Adrenal gland (tissue), 12 donors: ENCODE data around the gene BCAR1. TPM values are rescaled to one million over a fixed set of nuclear protein-coding genes. Genes with fewer than 3 reads are reported as not detected.

Experiments
- DNase-seq, 7 donors: peaks; one replicate each; pipeline ENCODE4 v3.0.0-alpha.2; 2019 to 2020
- H3K27ac ChIP-seq, 5 donors: fragments of 200-600 bp; sonication (generic) in 4 of 5; 1 replicate in 3 of 5; 2 replicates in 2 of 5; pipeline versions ENCODE4 v1.5.1 to v1.8.0; 2016 to 2020; ENCODE audit warnings: mild to moderate bottlenecking in 1 of 5
- H3K27me3 ChIP-seq: fragments of 200-600 bp; 2 replicates; pipeline ENCODE4 v1.8.0; 2021
- H3K36me3 ChIP-seq, 2 donors: fragments of 200-600 bp; replicated peaks in 1 of 2; 1 replicate in 1 of 2; 2 replicates in 1 of 2; pipeline versions ENCODE4 v1.5.1 to v1.8.0; 2018 to 2022
- H3K4me1 ChIP-seq, 2 donors: fragments of 200-600 bp; replicated peaks in 1 of 2; 1 replicate in 1 of 2; 2 replicates in 1 of 2; pipeline versions ENCODE4 v1.5.1 to v1.8.0; 2018 to 2021
- H3K4me3 ChIP-seq, 4 donors: fragments of 200-600 bp; sonication (generic) in 3 of 4; one replicate each; pipeline ENCODE4 v1.5.1; 2016 to 2018
- H3K9me3 ChIP-seq, 3 donors: fragments of 200-600 bp; sonication (generic) in 1 of 3; replicated peaks in 1 of 3; 1 replicate in 2 of 3; 2 replicates in 1 of 3; pipeline versions ENCODE4 v1.5.1 to v1.8.0; 2016 to 2021
- POLR2A ChIP-seq, 2 donors: fragments of 450-650 bp; IDR thresholded peaks; one replicate each; pipeline ENCODE4 v1.6.1; 2017; ENCODE audit warnings: antibody characterized with exemption in 2 of 2, mild to moderate bottlenecking in 2 of 2, moderate library complexity in 1 of 2
- WGBS, 4 donors: extraction: QIAGEN DNeasy Blood & Tissue Kit in 2 of 4; methylation state at CpG; one replicate each; pipeline versions ENCODE4 v1.1.5 to v1.1.7; 2013 to 2017; 5-methylcytosine and 5-hydroxymethylcytosine counted together
- intact Hi-C, 2 donors: fragments of 100-400 bp; cut with DNase I; formaldehyde crosslinking; loops; one replicate each; pipeline versions ENCODE4 v1.14.1 to v1.15.0; 2022 to 2023
- polyA plus RNA-seq, 3 donors: library from polyadenylated mRNA; stranded (reverse); fragments of 200-250 nt in 2 of 3; fragments of 350-450 nt in 1 of 3; fragmentation: Illumina TruSeq in 1 of 3; extraction: RNeasy Lipid Tissue Mini Kit (QIAGEN cat#74804) in 1 of 3; gene quantifications; one replicate each; pipeline ENCODE4 v1.2.3, GENCODE V29; 2013 to 2014
- total RNA-seq, 9 donors: library from RNA; depleted of rRNA in 4 of 9; stranded (reverse); fragments of >200 nt in 4 of 9; fragments of 120-200 nt in 1 of 9; fragmentation: NEBNext Ultra II Directional in 1 of 9; extraction: Animal tissue kit (Norgen Biotek cat#: 25700) in 1 of 9; gene quantifications; one replicate each; pipeline versions ENCODE4 v1.1.0 to v1.2.4, GENCODE V29; 2013 to 2023
- TF ChIP-seq, protein P1 (sequence below), 6 experiments: fragments of 450-650 bp in 4 of 6; fragments of 200-600 bp in 2 of 6; sonication (generic) in 1 of 6; IDR thresholded peaks; 1 replicate in 5 of 6; 2 replicates in 1 of 6; pipeline versions ENCODE4 v1.5.1 to v1.8.0; 2016 to 2021; ENCODE audit warnings: antibody characterized with exemption in 6 of 6, mild to moderate bottlenecking in 2 of 6, moderate library complexity in 1 of 6
- donor health status: healthy with polysubstance abuse.
- donor health status: Bipolar disorder and iron deficiency.
- donor health status: DM: yes; HTN: yes; CAD: no.
- donor health status: DM: no; HTN: no; CAD: no.
- donor health status: DM: no; HTN: no; CAD: no.
- donor health status: DM: yes; HTN: yes; CAD: no.

BCAR1 gene
- total and polyA plus RNA-seq, 12 donors, result 10.2 to 87.7 (median 63.8) TPM

DNA sequence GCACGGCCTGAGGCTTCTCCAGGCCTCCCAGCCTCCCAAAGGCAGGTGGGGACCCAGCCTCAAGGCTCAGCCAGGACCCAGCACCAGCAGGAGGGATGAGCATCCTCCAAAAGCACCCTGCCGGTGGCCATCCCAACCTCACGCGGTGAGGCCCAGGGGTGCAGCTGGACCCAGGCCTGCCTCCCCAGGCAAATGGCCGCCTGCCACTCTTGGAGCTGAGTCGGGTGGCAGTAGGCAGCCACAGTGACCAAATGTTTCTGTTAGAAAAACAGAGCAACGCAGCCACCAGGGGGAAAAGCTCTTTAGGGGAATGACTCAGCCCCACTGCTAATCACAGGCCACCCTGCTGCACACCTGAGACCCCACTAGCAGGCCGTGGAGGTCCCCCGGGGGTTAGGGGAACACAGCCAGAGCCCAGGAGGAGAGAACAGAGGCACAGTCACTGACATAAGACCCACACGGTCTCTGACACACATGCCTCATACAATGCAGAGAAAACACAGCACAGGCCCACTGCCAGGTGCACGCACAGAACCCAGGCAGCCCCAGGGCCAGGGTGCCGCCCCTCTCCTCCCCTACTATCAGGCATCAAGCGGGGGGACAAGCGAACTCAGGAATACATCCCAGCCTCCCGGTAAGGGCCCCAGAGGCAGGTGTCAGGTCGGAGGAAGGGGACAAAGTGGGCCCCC is 12.4 kb downstream of the BCAR1 start:
- Histone ChIP-seq H3K27me3 (no peaks in the 10 kb centered on the region), H3K36me3 (peaks cover 0 to 37% of the 10 kb centered on the region in 2 donors), H3K4me3 (peak overlapping the region in 1 of 4 donors; percentile 2), H3K4me1 (peaks cover 20 to 41% of the 10 kb centered on the region in 2 donors), H3K9me3 (no peaks in the 10 kb centered on the region), H3K27ac (peak overlapping the region in 4 of 5 donors; percentile 68 to 95 (median 88))
- no peak for TF ChIP-seq POLR2A (IDR thresholded peaks at IDR 0.05)
- TF ChIP-seq, protein P1, sequence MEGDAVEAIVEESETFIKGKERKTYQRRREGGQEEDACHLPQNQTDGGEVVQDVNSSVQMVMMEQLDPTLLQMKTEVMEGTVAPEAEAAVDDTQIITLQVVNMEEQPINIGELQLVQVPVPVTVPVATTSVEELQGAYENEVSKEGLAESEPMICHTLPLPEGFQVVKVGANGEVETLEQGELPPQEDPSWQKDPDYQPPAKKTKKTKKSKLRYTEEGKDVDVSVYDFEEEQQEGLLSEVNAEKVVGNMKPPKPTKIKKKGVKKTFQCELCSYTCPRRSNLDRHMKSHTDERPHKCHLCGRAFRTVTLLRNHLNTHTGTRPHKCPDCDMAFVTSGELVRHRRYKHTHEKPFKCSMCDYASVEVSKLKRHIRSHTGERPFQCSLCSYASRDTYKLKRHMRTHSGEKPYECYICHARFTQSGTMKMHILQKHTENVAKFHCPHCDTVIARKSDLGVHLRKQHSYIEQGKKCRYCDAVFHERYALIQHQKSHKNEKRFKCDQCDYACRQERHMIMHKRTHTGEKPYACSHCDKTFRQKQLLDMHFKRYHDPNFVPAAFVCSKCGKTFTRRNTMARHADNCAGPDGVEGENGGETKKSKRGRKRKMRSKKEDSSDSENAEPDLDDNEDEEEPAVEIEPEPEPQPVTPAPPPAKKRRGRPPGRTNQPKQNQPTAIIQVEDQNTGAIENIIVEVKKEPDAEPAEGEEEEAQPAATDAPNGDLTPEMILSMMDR (IDR thresholded peaks at IDR 0.05), result peak in 4 of 6 experiments; percentile 28 to 47 (median 38)
- WGBS, 4 donors, result 45 to 61% (median 49%) methylated on average over 7 to 16 of the region's 16 CpGs
- intact Hi-C loops, result loop anchor here (5.0 kb wide), 2 partner anchors 148 to 158 kb away; no protein-coding TSS in a partner anchor
- DNase-seq, result peak in 2 of 7 donors; percentile 48 to 61

DNA sequence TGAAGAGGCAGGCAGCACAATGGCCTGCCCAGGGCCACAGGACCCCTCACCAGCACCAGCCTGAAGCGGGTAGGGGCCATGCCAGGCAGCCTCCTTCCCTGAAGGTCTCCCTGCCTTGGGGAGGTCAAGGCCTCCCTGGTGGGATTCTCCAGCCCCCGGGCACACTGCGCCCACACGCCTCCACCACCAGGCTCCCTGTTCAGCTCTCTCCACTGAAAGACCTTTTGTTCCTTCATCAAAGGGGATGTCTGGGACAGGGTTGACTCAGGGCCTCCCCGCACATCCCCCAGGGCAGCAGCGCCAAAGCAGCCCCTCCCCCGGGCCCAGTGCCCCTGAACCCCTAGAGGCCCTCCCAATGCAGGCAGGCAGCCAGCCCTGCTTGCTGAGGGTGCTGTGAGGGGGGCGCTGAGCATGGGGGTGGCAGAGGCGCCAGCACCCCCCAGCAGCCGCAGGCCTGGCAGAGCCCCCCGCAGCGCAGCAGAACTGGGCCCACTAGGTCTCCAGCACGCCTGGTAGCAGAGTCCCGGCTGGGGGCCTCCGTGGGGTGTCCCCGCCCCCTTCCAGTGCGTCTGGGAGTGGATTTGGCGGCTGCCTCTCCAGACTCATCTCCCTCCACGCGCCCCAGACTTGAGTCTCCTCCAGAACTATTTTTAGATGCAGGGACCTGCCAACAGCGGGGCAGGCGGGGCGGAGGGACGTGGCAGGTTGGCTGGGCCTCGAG is 13.1 kb downstream of the BCAR1 start:
- intact Hi-C loops, result loop anchor here (5.0 kb wide), 2 partner anchors 149 to 159 kb away; no protein-coding TSS in a partner anchor
- Histone ChIP-seq H3K36me3 (peaks cover 0 to 37% of the 10 kb centered on the region in 2 donors), H3K27me3 (no peaks in the 10 kb centered on the region), H3K4me3 (peak overlapping the region in 1 of 4 donors; percentile 2), H3K4me1 (peaks cover 18 to 34% of the 10 kb centered on the region in 2 donors), H3K9me3 (no peaks in the 10 kb centered on the region), H3K27ac (peak overlapping the region in 4 of 5 donors; percentile 68 to 95 (median 88))
- WGBS, 4 donors, result 0 to 42% (median 27%) methylated on average over 1 to 25 of the region's 25 CpGs
- no peak for TF ChIP-seq POLR2A (IDR thresholded peaks at IDR 0.05)
- TF ChIP-seq, protein P1 (IDR thresholded peaks at IDR 0.05), result peak in 1 of 6 experiments; percentile 29
- DNase-seq, result peak; percentile 87 to 97 (median 94)

DNA sequence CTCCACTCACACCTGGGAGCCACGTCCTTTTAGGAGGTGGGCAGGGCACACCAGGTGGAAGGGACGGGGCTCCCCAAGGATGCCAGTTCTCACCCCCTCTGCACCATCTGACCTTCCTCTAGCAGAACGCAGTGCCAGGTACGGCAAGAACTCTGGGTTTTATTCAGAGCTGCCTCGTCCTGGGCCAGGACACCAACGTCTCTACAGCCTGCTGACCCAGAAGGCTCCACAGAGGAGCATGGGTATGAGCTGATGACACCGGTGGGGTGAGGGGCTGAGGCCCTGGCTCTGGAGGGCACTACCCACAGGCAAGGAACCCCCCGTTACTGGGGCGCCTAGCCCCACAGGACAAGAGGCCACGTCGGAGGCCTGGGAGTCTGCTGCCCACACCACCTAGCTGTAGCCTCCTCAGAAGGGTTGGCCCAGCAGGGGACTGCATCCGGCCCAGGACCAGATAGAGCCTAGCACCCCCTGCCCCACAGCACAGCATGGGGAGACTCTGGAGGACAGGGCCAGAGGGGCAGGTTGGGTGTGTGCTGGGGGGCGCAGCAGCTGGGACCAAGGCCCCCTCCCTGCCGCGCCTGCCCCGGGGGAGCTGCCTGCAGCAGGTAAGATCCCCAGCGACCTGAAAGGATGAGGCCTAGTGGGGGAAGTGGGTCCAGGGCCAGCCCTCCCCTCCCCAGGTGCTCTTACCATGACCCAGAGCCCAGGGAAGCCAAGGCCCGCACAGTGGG is 13.9 kb downstream of the BCAR1 start:
- Histone ChIP-seq H3K4me1 (peaks cover 18 to 32% of the 10 kb centered on the region in 2 donors), H3K9me3 (no peaks in the 10 kb centered on the region), H3K27ac (peak overlapping the region in 4 of 5 donors; percentile 50 to 95 (median 88)), H3K36me3 (peaks cover 0 to 39% of the 10 kb centered on the region in 2 donors), H3K4me3 (no peak overlapping the region), H3K27me3 (no peaks in the 10 kb centered on the region)
- DNase-seq, result peak in 1 of 7 donors; percentile 25
- intact Hi-C loops, result loop anchor here (5.0 kb wide), 2 partner anchors 150 to 160 kb away; no protein-coding TSS in a partner anchor
- 81 to 85% (median 84%) methylated on average over 8 to 18 of the region's 18 CpGs; no CpG with 5 or more reads in 1 of the 4 donors for WGBS, 4 donors
- no peak for TF ChIP-seq POLR2A (IDR thresholded peaks at IDR 0.05)
- TF ChIP-seq, protein P1 (IDR thresholded peaks at IDR 0.05), result no peak
